NCI-H748 (cell line): ENCODE data around the gene SAE1.
A peak's percentile ranks its signal among the peaks of the same experiment; 100 is the strongest.
"Not testable (repeated sequence)": the region's sequence is repeated elsewhere in the genome, so short reads cannot be mapped to it uniquely, and the experiment has no call there.

Experiments
- DNase-seq: peaks from one replicate; lab custom pipeline; 2025; ENCODE audit not compliant: unreplicated experiment; lab: John Stamatoyannopoulos, UW

Gene SAE1

GRCh38 chr19:47239152-47239551 is 108.5 kb downstream of the SAE1 start:
- DNase-seq: peak; percentile 65

- DNase-seq: peak; percentile 96
These were observed 109.1 kb downstream of the SAE1 start for GRCh38 chr19:47239610-47240296.

- DNase-seq: no peak
These were observed 109.9 kb downstream of the SAE1 start for GRCh38 chr19:47240556-47240955.

GRCh38 chr19:47240996-47241918 is 110.6 kb downstream of the SAE1 start:
- DNase-seq: peak; percentile 96

- DNase-seq: no peak
These were observed 111.4 kb downstream of the SAE1 start for GRCh38 chr19:47241919-47242577.

- no peak for DNase-seq
These were observed 112.7 kb downstream of the SAE1 start for GRCh38 chr19:47243364-47243775.

GRCh38 chr19:47243776-47244547 is 113.3 kb downstream of the SAE1 start:
- DNase-seq: peak; percentile 95

- peak; percentile 66 for DNase-seq
These were observed 116.8 kb downstream of the SAE1 start for GRCh38 chr19:47247308-47247990.

DNA sequence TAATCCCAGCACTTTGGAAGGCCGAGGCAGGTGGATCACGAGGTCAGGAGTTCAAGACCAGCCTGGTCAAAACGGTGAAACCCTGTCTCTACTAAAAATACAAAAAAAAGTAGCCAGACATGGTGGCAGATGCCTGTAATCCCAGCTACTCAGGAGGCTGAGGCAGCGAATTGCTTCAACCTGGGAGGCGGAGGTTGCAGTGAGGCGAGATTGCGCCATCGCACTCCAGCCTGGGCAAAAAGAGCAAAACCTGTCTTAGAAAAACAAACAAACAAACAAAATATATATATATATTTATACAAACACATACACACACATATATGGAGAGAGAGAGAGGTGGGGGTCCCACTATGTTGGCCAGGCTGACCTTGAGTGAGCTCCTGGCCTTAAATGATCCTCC is 122.4 kb downstream of the SAE1 start:
- DNase-seq: not testable (repeated sequence)

DNA sequence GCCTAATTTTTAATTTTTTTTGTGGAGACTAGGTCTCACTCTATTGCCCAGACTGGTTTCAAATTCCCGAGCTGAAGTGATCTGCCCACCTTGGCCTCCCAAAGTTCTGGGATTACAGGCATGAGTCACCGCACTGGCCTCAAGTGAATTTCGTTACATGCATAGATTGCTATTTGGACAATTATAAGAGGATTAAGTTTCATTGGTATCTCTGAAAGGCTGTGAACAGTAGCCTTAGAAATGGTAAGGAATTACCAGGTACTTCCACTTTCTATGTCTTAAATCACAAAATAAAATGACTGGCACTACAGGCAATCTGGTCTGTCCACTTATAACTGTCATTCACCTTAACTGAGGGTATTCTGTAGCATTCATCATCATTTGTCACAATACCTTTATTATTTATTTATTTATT is 122.8 kb downstream of the SAE1 start:
- DNase-seq: no peak

- no peak for DNase-seq
These were observed 123.3 kb downstream of the SAE1 start for GRCh38 chr19:47253970-47254369.

GRCh38 chr19:47255879-47256692 is 125.5 kb downstream of the SAE1 start, which contains the start of gene CCDC9:
Gene CCDC9 (plus strand): TSS chr19:47256525. CDS start chr19:47258401, 1,876 bp downstream.
- peak; percentile 99 for DNase-seq

DNA sequence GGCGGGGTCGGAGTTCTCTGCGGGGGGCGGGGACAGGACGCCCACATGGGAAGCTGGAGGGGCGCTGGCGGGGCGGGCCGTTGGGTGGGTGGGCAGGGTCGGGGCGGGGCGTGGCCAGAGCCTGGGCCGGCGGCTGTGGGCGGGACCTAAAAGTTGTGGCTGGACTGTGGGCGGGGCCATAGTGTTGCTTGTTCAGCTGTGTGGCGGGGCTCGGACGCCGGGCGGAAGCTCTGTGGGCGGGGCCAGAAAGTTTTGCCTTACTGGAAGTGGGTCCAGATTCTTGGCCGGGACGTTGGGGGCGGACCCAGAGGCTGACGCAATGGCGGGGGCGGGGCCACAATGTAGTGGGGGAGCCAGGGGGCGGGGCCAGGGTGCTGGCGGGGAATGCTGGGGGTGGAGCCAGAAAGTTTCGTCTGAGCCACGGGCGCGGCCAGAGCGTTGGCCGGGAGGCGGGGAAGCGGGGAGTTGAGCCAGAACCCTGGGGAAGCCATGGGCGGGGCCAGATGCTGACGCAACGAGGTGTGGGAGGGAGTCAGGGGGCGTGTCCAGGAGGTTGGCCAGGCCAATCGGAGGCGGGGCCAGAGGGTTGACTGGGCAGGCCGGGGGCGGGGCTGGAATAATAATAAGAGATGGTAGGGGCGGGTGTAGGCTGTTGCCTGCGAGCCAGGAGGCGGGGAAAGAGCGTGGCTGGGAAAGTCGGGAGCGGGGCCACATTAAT is 126.2 kb downstream of the SAE1 start:
- DNase-seq: peak; percentile 100

DNA sequence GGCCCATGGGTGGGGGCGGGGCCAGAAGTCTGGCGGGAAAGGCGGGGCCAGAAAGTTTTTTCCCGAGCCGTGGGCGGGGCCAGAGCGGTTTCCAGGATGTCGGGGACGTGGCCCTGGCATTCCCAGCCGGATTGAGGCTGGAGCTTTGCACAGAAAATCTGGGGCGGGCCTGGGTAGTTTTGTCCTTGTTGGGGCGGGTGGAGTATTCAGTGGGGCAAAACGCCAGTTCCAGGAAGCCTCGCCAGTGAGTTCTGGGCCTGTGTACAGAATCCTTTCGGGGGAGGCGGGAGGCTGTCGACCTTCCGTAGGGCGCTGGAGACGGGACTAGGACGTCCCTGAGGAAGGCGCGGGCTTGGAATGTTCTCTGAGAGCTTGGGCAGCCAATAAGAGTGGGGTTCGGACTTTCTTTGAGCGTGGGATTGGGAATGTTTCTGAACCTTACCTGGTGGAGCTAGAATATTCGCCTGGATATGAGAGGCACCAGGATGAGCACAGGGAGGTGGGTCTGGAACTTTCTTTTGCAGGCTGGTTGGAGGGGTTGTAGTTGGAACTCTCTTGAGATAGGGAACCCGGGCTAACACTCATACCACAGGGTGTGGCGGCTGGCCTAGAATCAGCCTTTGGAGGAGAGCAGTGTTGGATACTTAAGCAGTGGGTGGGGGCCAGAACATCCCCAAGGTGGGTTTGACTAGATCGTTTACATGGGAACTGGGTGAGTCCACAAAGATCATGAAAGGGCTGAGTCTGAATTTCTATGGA is 127.0 kb downstream of the SAE1 start:
- peak; percentile 52 for DNase-seq

DNA sequence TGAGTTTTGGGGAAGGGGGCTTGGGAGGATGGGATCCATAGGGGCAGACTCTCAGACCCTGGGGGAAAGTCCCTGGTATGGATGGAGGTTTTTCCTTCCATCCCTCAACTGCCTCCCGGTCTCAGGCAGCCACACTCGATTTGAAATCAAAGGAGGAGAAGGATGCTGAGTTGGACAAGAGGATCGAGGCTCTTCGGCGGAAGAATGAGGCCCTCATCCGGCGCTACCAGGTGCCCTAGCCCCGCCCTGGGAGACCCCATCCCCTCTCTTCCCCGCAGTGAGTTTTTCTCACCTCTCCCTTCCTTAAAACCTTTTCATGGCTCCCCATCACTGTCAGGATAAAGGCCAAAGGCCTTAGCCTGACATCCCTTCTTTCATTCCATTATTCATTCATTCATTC is 127.8 kb downstream of the SAE1 start:
- no peak for DNase-seq

DNA sequence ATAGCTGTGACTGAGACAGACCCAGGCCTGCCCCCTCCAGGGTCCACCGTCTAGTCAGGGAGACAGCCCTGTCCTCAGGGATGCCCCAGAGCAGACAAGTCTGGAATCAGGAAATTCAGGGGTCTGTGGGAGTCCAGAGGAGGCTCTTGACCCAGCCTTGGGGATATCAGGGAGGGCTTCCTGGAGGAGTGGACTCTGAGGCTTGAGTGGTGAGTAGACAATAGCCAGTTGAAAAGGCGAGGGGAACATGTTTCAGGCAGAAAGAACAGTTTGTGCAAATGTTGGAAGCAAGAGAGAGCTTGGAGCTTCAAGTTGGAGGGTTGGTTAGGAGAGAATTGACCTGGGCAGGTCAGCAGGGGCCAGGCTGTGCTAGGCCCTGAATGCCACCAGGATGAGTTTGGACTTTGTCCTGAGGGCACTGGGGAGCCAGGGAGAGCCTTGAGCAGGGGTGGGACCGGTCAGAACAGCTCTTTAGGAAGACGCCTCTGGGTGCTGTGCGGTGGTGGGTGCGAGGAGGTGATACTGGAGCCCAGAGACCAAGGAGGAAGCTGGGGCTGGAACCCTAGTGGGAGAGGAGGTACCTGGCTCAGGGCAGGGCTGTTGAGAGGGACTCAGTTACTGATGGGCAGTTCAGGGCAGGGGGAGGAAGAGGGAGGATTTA is 128.4 kb downstream of the SAE1 start:
- no peak for DNase-seq
